ENCODE data around the gene ISCA1.

DNA sequence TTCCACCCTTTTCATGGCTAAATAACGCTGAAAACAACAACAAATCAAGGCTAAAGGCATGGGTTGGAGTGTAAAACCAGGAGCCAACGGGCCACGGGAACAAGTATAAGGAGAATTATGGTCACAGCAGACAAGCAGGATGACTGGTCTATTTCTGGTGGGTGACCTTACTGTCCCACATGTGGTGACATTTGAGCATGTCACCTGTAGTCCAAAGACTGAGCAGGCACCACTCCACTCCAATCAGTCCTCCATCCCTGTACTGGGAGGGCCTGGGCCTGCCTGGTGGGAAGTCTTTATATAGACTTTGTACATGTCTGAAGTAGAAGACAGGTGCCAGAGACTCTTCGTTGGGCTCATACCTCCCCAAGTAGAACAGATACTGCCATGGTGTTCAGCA lies 59.7 kb downstream of the ISCA1 start:
- TF ChIP-seq, protein P1, sequence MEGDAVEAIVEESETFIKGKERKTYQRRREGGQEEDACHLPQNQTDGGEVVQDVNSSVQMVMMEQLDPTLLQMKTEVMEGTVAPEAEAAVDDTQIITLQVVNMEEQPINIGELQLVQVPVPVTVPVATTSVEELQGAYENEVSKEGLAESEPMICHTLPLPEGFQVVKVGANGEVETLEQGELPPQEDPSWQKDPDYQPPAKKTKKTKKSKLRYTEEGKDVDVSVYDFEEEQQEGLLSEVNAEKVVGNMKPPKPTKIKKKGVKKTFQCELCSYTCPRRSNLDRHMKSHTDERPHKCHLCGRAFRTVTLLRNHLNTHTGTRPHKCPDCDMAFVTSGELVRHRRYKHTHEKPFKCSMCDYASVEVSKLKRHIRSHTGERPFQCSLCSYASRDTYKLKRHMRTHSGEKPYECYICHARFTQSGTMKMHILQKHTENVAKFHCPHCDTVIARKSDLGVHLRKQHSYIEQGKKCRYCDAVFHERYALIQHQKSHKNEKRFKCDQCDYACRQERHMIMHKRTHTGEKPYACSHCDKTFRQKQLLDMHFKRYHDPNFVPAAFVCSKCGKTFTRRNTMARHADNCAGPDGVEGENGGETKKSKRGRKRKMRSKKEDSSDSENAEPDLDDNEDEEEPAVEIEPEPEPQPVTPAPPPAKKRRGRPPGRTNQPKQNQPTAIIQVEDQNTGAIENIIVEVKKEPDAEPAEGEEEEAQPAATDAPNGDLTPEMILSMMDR (IDR thresholded peaks at IDR 0.05), result no peak
- no peak for TF ChIP-seq POLR2A (IDR thresholded peaks at IDR 0.05)
